HepG2 (cell line): ENCODE results near the gene ISG20L2. TPM values are rescaled to one million over a fixed set of nuclear protein-coding genes. Genes with fewer than 3 reads are reported as not detected.

Experiments
- ATAC-seq: fragments of 200-7000 bp; cut with Tn5 transposase; 3 replicates; pipeline ENCODE4 v1.9.1; 2020; ENCODE audit warnings: mild to moderate bottlenecking, moderate library complexity
- BruUV-seq: library from RNA; stranded (reverse); fragments of 400-500 nt; replicated peaks from 2 replicates; lab custom pipeline; 2021; lab: Mats Ljungman, UMichigan
- CTCF ChIA-PET: fragments of 300-600 bp; formaldehyde crosslinking; extraction: SDS; loops from one replicate; lab custom pipeline; 2021; ENCODE audit warnings: low total read pairs, inconsistent platforms, low intra/inter-chr PET ratio; lab: Yijun Ruan, JAX
- POLR2A ChIA-PET: fragments of 350-600 bp; sonication (Branson Sonifier 250); formaldehyde crosslinking; loops from one replicate; lab custom pipeline; 2020; ENCODE audit warnings: antibody characterized with exemption, inconsistent platforms; lab: Yijun Ruan, JAX
- DNase-seq: peaks from one replicate; pipeline ENCODE4 v3.0.0-alpha.2; 2015; ENCODE audit warnings: low spot score
- FAIRE-seq: peaks from 3 replicates; lab custom pipeline; 2011; peaks lifted over from hg19 to GRCh38; lab: Jason Lieb, UNC
- H2AFZ ChIP-seq: one replicate; pipeline ENCODE4 v1.6.1; 2011; ENCODE audit warnings: low read length, inconsistent platforms
- H3K27ac ChIP-seq: fragments of 300-600 bp; 3 replicates; pipeline ENCODE4 v1.8.0; 2011; ENCODE audit warnings: mixed run types, mild to moderate bottlenecking, mixed read lengths, low read length, inconsistent platforms; ENCODE audit not compliant: insufficient read depth; ENCODE audit errors: extremely low read length
- H3K27me3 ChIP-seq, 2 experiments: fragments of 200-600 bp in 1 of 2; 2 replicates in 1 of 2; 3 replicates in 1 of 2; pipeline versions ENCODE4 v1.6.0 to v1.8.0; 2011; ENCODE audit warnings: low read length in 2 of 2, mild to moderate bottlenecking in 2 of 2, moderate library complexity in 2 of 2, inconsistent platforms in 1 of 2; ENCODE audit not compliant: insufficient read depth in 2 of 2, control insufficient read depth in 1 of 2
- H3K36me3 ChIP-seq, 2 experiments: fragments of 200-600 bp in 1 of 2; replicated peaks in 1 of 2; 2 replicates in 1 of 2; 3 replicates in 1 of 2; pipeline versions ENCODE4 v1.5.1 to v1.8.0; 2011; ENCODE audit warnings: low read length in 2 of 2, inconsistent platforms in 1 of 2; ENCODE audit not compliant: insufficient read depth in 2 of 2, control insufficient read depth in 1 of 2
- H3K4me1 ChIP-seq: 2 replicates; pipeline ENCODE4 v1.5.1; 2012; ENCODE audit warnings: low read length, inconsistent platforms; ENCODE audit not compliant: insufficient read depth
- H3K4me2 ChIP-seq: 2 replicates; pipeline ENCODE4 v1.6.0; 2011; ENCODE audit warnings: low read depth, low read length, inconsistent platforms
- H3K4me3 ChIP-seq, 3 experiments: fragments of 200-600 bp in 1 of 3; sonication (generic), shearing (Covaris generic) in 1 of 3; replicated peaks in 1 of 3; 2 replicates each; pipeline ENCODE4 v1.5.1; 2011 to 2016; ENCODE audit warnings: low read length in 3 of 3, inconsistent platforms in 2 of 3, low read depth in 2 of 3, mild to moderate bottlenecking in 2 of 3, control low read depth in 1 of 3, mixed read lengths in 1 of 3; ENCODE audit not compliant: insufficient read depth in 1 of 3
- H3K79me2 ChIP-seq: one replicate; pipeline ENCODE4 v1.6.1; 2011; ENCODE audit warnings: low read length, inconsistent platforms; ENCODE audit not compliant: insufficient read depth
- H3K9ac ChIP-seq: 2 replicates; pipeline ENCODE4 v1.6.0; 2011; ENCODE audit warnings: mild to moderate bottlenecking, low read depth, low read length, inconsistent platforms; ENCODE audit not compliant: insufficient read depth
- H3K9me3 ChIP-seq: 2 replicates; pipeline ENCODE4 v1.5.1; 2012; ENCODE audit warnings: mild to moderate bottlenecking, low read length
- H4K20me1 ChIP-seq: 2 replicates; pipeline ENCODE4 v1.6.0; 2011; ENCODE audit warnings: inconsistent platforms, mild to moderate bottlenecking, low read length, moderate library complexity; ENCODE audit not compliant: insufficient read depth
- CCDC6 ChIP-seq: sonication (generic); formaldehyde crosslinking; IDR thresholded peaks from 2 replicates; pipeline ENCODE4 v1.8.1; 2022; ENCODE audit warnings: mild to moderate bottlenecking, missing genetic modification reagents, moderate library complexity
- ETV5 ChIP-seq: IDR thresholded peaks from 2 replicates; pipeline ENCODE4 v1.6.1; 2018; ENCODE audit warnings: missing biosample characterization, missing genetic modification reagents, inconsistent platforms, borderline replicate concordance
- FLYWCH1 ChIP-seq: sonication (generic); formaldehyde crosslinking; IDR thresholded peaks from 2 replicates; pipeline ENCODE4 v1.8.1; 2023; ENCODE audit warnings: mild to moderate bottlenecking, missing genetic modification reagents
- FOXK2 ChIP-seq: fragments of 450-650 bp; IDR thresholded peaks from 2 replicates; pipeline ENCODE4 v1.6.1; 2016
- GFI1 ChIP-seq: sonication (generic); formaldehyde crosslinking; IDR thresholded peaks from 2 replicates; pipeline ENCODE4 v1.5.0; 2020; ENCODE audit warnings: missing genetic modification reagents, mild to moderate bottlenecking, borderline replicate concordance
- GTF3A ChIP-seq: sonication (generic); formaldehyde crosslinking; conservative IDR thresholded peaks from 2 replicates; pipeline ENCODE4 v1.4.0; 2020; ENCODE audit warnings: mild to moderate bottlenecking, missing genetic modification reagents
- HNRNPK ChIP-seq: fragments of 200-400 bp; formaldehyde crosslinking; IDR thresholded peaks from 2 replicates; pipeline ENCODE4 v1.6.1; 2018; ENCODE audit warnings: low read length, low read depth, moderate library complexity, mild to moderate bottlenecking; ENCODE audit not compliant: poor library complexity, severe bottlenecking
- ISX ChIP-seq: sonication (generic); formaldehyde crosslinking; conservative IDR thresholded peaks from 2 replicates; pipeline ENCODE4 v1.5.0; 2020; ENCODE audit warnings: missing genetic modification reagents
- KLF16 ChIP-seq, 2 experiments: sonication (generic) in 1 of 2; formaldehyde crosslinking in 1 of 2; IDR thresholded peaks; 2 replicates each; pipeline versions ENCODE4 v1.6.1 to v1.8.0; 2016 to 2023; ENCODE audit warnings: missing genetic modification reagents in 2 of 2, missing compliant biosample characterization in 1 of 2
- RFXAP ChIP-seq: sonication (generic); formaldehyde crosslinking; IDR thresholded peaks from 2 replicates; pipeline ENCODE4 v1.4.0; 2020; ENCODE audit warnings: missing genetic modification reagents, borderline replicate concordance
- SMARCE1 ChIP-seq: fragments of 450-650 bp; IDR thresholded peaks from 2 replicates; pipeline ENCODE4 v1.6.1; 2017; ENCODE audit warnings: borderline replicate concordance
- TEAD2 ChIP-seq: sonication (generic); formaldehyde crosslinking; IDR thresholded peaks from 2 replicates; pipeline ENCODE4 v1.9.0; 2021; ENCODE audit warnings: missing genetic modification reagents
- TP53 ChIP-seq: sonication (generic); formaldehyde crosslinking; conservative IDR thresholded peaks from 2 replicates; pipeline ENCODE4 v1.4.0; 2020; ENCODE audit warnings: missing genetic modification reagents
- ZNF253 ChIP-seq: sonication (generic); formaldehyde crosslinking; IDR thresholded peaks from 2 replicates; pipeline ENCODE4 v1.8.0; 2022; ENCODE audit warnings: mild to moderate bottlenecking, missing genetic modification reagents, borderline replicate concordance
- ZNF451 ChIP-seq: sonication (generic); formaldehyde crosslinking; IDR thresholded peaks from 2 replicates; pipeline ENCODE4 v1.5.0; 2020; ENCODE audit warnings: mild to moderate bottlenecking, missing genetic modification reagents
- ZNF556 ChIP-seq: sonication (generic); formaldehyde crosslinking; IDR thresholded peaks from 2 replicates; pipeline ENCODE4 v1.4.0; 2020; ENCODE audit warnings: mild to moderate bottlenecking, missing genetic modification reagents, borderline replicate concordance
- ZSCAN22 ChIP-seq: sonication (generic); formaldehyde crosslinking; IDR thresholded peaks from 2 replicates; pipeline ENCODE4 v1.4.0; 2020; ENCODE audit warnings: mild to moderate bottlenecking, missing genetic modification reagents
- WGBS: methylation state at CpG from one replicate; pipeline ENCODE4 v1.1.6; 2017; ENCODE audit warnings: low lambda C conversion rate; 5-methylcytosine and 5-hydroxymethylcytosine counted together
- in situ Hi-C: cut with HindIII; loops from 2 replicates; pipeline ENCODE4 v1.10.0; 2017; ENCODE audit warnings: low pct_unique_long_range_greater_than_20kb; ENCODE audit not compliant: extremely low pct_ligation_motif_present
- intact Hi-C: fragments of 100-400 bp; cut with micrococcal nuclease; formaldehyde crosslinking; loops from one replicate; pipeline ENCODE4 v1.10.0; 2022; ENCODE audit not compliant: unreplicated experiment
- polyA plus RNA-seq, 8 experiments: library from polyadenylated mRNA; depleted of rRNA in 3 of 8; stranded (reverse) in 7 of 8; unstranded in 1 of 8; fragments of >200 nt; fragmentation: Illumina TruSeq in 4 of 8; extraction: Trizol in 4 of 8; gene quantifications; 2 replicates each; pipeline versions ENCODE4 v1.2.1 to v1.2.3, GENCODE V29; 2011 to 2016; ENCODE audit warnings: low read depth in 4 of 8, missing spikeins in 1 of 8, mixed read lengths in 1 of 8; ENCODE audit not compliant: insufficient read depth in 1 of 8
- total RNA-seq, 5 experiments: library from RNA; depleted of rRNA; stranded (reverse); fragments of >200 nt; fragmentation: Illumina TruSeq; extraction: Trizol; gene quantifications; 2 replicates each; pipeline ENCODE4 v1.2.3, GENCODE V29; 2016; ENCODE audit warnings: low read depth in 1 of 5
- TF ChIP-seq, protein P1 (sequence below): sonication (generic); formaldehyde crosslinking; IDR thresholded peaks from 2 replicates; pipeline ENCODE4 v1.8.1; 2023; ENCODE audit warnings: mild to moderate bottlenecking, inconsistent platforms, moderate library complexity, missing genetic modification reagents, borderline replicate concordance

ISG20L2 gene
- total and polyA plus RNA-seq, 2 of the 13 experiments (the other 11 are each of a cell fraction or from before 2014, with no cell fraction given): 19.8 to 21.3 TPM

DNA sequence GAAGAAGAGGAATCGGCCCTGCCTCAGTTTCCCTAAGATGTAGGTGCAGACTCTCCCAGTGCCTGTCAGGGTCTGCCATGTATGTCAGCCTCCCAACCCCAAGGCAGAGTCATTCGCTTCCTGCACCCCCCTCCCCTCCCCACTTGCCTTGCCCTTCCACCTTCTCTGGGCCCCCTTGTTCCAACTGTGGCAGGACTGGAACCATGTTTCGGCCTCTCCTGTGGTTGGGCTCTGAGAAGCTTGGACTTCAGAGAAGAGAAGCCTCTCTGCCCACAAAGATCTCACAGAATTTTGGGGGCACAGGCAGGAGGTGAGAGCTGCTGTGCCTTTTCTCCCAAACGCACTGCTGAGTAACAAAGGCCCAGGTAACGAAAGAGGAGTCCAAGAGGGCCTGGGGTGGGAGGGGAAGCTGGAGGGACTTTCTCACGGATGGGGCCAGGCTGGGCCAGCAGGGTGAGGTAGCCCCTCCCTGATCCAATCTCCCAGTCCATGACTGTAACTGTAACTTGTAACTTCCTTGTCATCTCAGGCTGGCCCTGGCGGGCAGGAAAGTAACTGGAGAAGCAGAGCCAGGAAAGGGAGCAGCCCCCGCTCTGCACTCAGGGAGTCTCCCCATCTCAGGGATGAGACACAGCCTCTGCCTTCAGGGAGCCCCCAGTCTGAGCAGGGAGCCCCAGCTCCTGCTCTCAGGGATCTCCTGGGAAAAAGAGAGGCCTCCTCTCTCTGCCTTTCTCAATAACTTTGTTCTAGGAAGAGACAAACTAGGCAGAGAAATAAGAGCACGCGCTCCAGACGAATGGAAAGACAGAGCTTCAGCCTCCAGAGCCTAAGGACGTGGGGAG, 34.5 kb downstream of the ISG20L2 start:
- H3K27ac ChIP-seq: no peak overlapping the region

More for the DNA sequence above, 34.5 kb downstream of the ISG20L2 start:
- Histone ChIP-seq H2AFZ (no peak overlapping the region), H3K4me2 (no peak overlapping the region), H3K4me1 (peaks cover 40% of the 10 kb centered on the region), H3K27me3 (peaks cover 16 to 59% of the 10 kb centered on the region in 2 experiments), H3K36me3 (no peaks in the 10 kb centered on the region), H3K9me3 (no peaks in the 10 kb centered on the region), H4K20me1 (no peaks in the 10 kb centered on the region), H3K4me3 (no peak overlapping the region), H3K79me2 (no peaks in the 10 kb centered on the region), H3K9ac (no peak overlapping the region)
- intact Hi-C loops (no loop called here), in situ Hi-C loops (loop anchor here (10.0 kb wide), 2 partner anchors 171 to 231 kb away; partner anchors contain the start of genes LRRC71 and NTRK1)
- 27% methylated on average over 10 of the region's 12 CpGs for WGBS
- TF ChIP-seq ZNF556 (no peak), GFI1 (no peak), TP53 (CRISPR knock-in tag) (no peak), ISX (CRISPR knock-in tag) (no peak), RFXAP (CRISPR knock-in tag) (no peak), GTF3A (CRISPR knock-in tag) (no peak), ZNF451 (no peak), ZNF253 (CRISPR knock-in tag) (no peak), SMARCE1 (no peak), ETV5 (no peak), FOXK2 (no peak), CCDC6 (CRISPR knock-in tag) (no peak), KLF16 (CRISPR knock-in tag; IDR thresholded peaks at IDR 0.05) (no peak), TEAD2 (CRISPR knock-in tag) (no peak), ZSCAN22 (CRISPR knock-in tag) (no peak), HNRNPK (no peak), FLYWCH1 (CRISPR knock-in tag) (no peak)
- TF ChIP-seq, protein P1, sequence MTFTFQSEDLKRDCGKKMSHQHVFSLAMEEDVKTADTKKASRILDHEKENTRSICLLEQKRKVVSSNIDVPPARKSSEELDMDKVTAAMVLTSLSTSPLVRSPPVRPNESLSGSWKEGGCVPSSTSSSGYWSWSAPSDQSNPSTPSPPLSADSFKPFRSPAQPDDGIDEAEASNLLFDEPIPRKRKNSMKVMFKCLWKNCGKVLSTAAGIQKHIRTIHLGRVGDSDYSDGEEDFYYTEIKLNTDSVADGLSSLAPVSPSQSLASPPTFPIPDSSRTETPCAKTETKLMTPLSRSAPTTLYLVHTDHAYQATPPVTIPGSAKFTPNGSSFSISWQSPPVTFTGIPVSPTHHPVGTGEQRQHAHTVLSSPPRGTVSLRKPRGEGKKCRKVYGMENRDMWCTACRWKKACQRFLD (CRISPR knock-in tag): no peak
- FAIRE-seq (no peak), ATAC-seq (no peak; the same call in 2 of the 3 replicates), DNase-seq (no peak)
- ChIA-PET CTCF (no interaction called here), POLR2A (interaction anchor here (0.5 kb wide), 1 partner anchor 32 kb away, joined by 3 read pairs; no protein-coding TSS in a partner anchor)
- no TSS peak for BruUV-seq
